Upper lobe of left lung (tissue), 6 donors: ENCODE measurements around the gene NASP. TPM values are rescaled to one million over a fixed set of nuclear protein-coding genes. Genes with fewer than 3 reads are reported as not detected.

Source experiments
- ATAC-seq, 2 donors: fragments of 200-7000 bp; cut with Tn5 transposase; one replicate each; pipeline ENCODE4 v1.9.1; 2022; ENCODE audit warnings: mild to moderate bottlenecking in 2 of 2, moderate library complexity in 2 of 2; ENCODE audit not compliant: low FRiP score in 2 of 2
- DNase-seq, 2 donors: peaks; one replicate each; pipeline ENCODE4 v3.0.0-alpha.2; 2019 to 2020
- H3K27ac ChIP-seq, 4 donors: fragments of 200-600 bp; sonication (generic); one replicate each; pipeline ENCODE4 v1.5.1; 2016 to 2019
- H3K27me3 ChIP-seq, 4 donors: fragments of 200-600 bp; sonication (generic); one replicate each; pipeline ENCODE4 v1.5.1; 2017 to 2019
- H3K36me3 ChIP-seq, 4 donors: fragments of 200-600 bp; sonication (generic); one replicate each; pipeline ENCODE4 v1.5.1; 2016 to 2019
- H3K4me1 ChIP-seq, 4 donors: fragments of 200-600 bp; sonication (generic); one replicate each; pipeline ENCODE4 v1.5.1; 2018 to 2019
- H3K4me3 ChIP-seq, 4 donors: fragments of 200-600 bp; sonication (generic); one replicate each; pipeline ENCODE4 v1.5.1; 2017 to 2019; ENCODE audit warnings: mild to moderate bottlenecking in 2 of 4, moderate library complexity in 1 of 4
- H3K9me3 ChIP-seq, 4 donors: fragments of 200-600 bp; sonication (generic); one replicate each; pipeline ENCODE4 v1.5.1; 2018 to 2019
- CTCF ChIP-seq, 6 experiments: fragments of 450-650 bp in 4 of 6; fragments of 200-600 bp in 2 of 6; sonication (generic) in 2 of 6; IDR thresholded peaks; one replicate each; pipeline ENCODE4 v1.5.1; 2016 to 2019; ENCODE audit warnings: antibody characterized with exemption in 6 of 6
- EP300 ChIP-seq, 4 donors: sonication (generic); formaldehyde crosslinking; IDR thresholded peaks; one replicate each; pipeline ENCODE4 v1.5.1; 2017; ENCODE audit warnings: antibody characterized with exemption in 4 of 4, control low read depth in 2 of 4
- POLR2A ChIP-seq, 4 donors: fragments of 450-650 bp; IDR thresholded peaks; one replicate each; pipeline ENCODE4 v1.5.1; 2016 to 2017; ENCODE audit warnings: antibody characterized with exemption in 4 of 4, mild to moderate bottlenecking in 2 of 4
- POLR2AphosphoS5 ChIP-seq, 2 donors: sonication (generic); formaldehyde crosslinking; IDR thresholded peaks; one replicate each; pipeline ENCODE4 v1.5.1; 2017; ENCODE audit warnings: antibody characterized with exemption in 2 of 2
- WGBS, 2 donors: methylation state at CpG; one replicate each; pipeline ENCODE4 v1.1.5; 2017 to 2018; 5-methylcytosine and 5-hydroxymethylcytosine counted together
- small RNA-seq, 4 donors: library from RNA; depleted of rRNA; stranded (forward); fragments of <200 nt; gene quantifications; one replicate each; pipeline ENCODE3, GENCODE V24; 2016
- total RNA-seq, 6 donors: library from RNA; depleted of rRNA in 4 of 6; stranded (reverse); fragments of >200 nt in 4 of 6; gene quantifications; one replicate each; pipeline versions ENCODE4 v1.1.0 to v1.2.1, GENCODE V29; 2016 to 2021
- donor health status: DM: no; HTN: no; CAD: no; lungs with moderate emphysema.
- donor health status: DM: no; HTN: yes; CAD: no; lungs with severe emphysema.

NASP gene
- total RNA-seq, 6 donors from 2014 or later = 43.5 to 94.3 (median 59.5) TPM

GRCh38 chr1:45659222-45659621, 75.4 kb downstream of the NASP start:
- DNase-seq (no peak), ATAC-seq (no peak)
- TF ChIP-seq POLR2A (IDR thresholded peaks at IDR 0.05) (no peak), POLR2AphosphoS5 (IDR thresholded peaks at IDR 0.05) (no peak), CTCF (IDR thresholded peaks at IDR 0.05) (no peak), EP300 (IDR thresholded peaks at IDR 0.05) (no peak)
- 95 to 98% methylated on average over 2 of the region's 2 CpGs for WGBS, 2 donors
- Histone ChIP-seq H3K9me3 (no peaks in the 10 kb centered on the region), H3K27me3 (no peaks in the 10 kb centered on the region), H3K4me3 (no peak overlapping the region), H3K27ac (no peak overlapping the region), H3K4me1 (no peaks in the 10 kb centered on the region), H3K36me3 (peaks cover 35 to 69% (median 57%) of the 10 kb centered on the region in 4 donors)

GRCh38 chr1:45660336-45660735, 76.5 kb downstream of the NASP start:
- no peak overlapping the region for H3K4me3 ChIP-seq
- H3K36me3 ChIP-seq = peaks cover 26 to 59% (median 46%) of the 10 kb centered on the region in 4 donors
- H3K27ac ChIP-seq = no peak overlapping the region
- ATAC-seq = no peak
- TF ChIP-seq EP300 (IDR thresholded peaks at IDR 0.05) = no peak
- TF ChIP-seq POLR2A (IDR thresholded peaks at IDR 0.05) = no peak
- TF ChIP-seq CTCF (IDR thresholded peaks at IDR 0.05) = no peak
- no peak for TF ChIP-seq POLR2AphosphoS5 (IDR thresholded peaks at IDR 0.05)
- no peaks in the 10 kb centered on the region for H3K9me3 ChIP-seq
- DNase-seq = no peak
- no peaks in the 10 kb centered on the region for H3K4me1 ChIP-seq
- 51 to 53% methylated on average over 2 of the region's 2 CpGs for WGBS, 2 donors
- H3K27me3 ChIP-seq = no peaks in the 10 kb centered on the region

GRCh38 chr1:45666836-45667235, 83.0 kb downstream of the NASP start:
- Histone ChIP-seq H3K4me3 (no peak overlapping the region), H3K4me1 (peaks cover 21 to 44% (median 27%) of the 10 kb centered on the region in 4 donors), H3K27ac (no peak overlapping the region), H3K36me3 (peaks cover 0 to 3% (median 0%) of the 10 kb centered on the region in 4 donors), H3K27me3 (no peaks in the 10 kb centered on the region), H3K9me3 (no peaks in the 10 kb centered on the region)
- ATAC-seq = no peak
- TF ChIP-seq POLR2A (IDR thresholded peaks at IDR 0.05) (no peak), CTCF (IDR thresholded peaks at IDR 0.05) (no peak), POLR2AphosphoS5 (IDR thresholded peaks at IDR 0.05) (no peak), EP300 (IDR thresholded peaks at IDR 0.05) (no peak)
- no peak for DNase-seq
- 67 to 71% methylated on average over 2 of the region's 2 CpGs for WGBS, 2 donors

GRCh38 chr1:45667321-45668111, 83.7 kb downstream of the NASP start:
- TF ChIP-seq POLR2AphosphoS5 (IDR thresholded peaks at IDR 0.05) = no peak
- no peak for TF ChIP-seq POLR2A (IDR thresholded peaks at IDR 0.05)
- TF ChIP-seq CTCF (IDR thresholded peaks at IDR 0.05) = no peak
- Histone ChIP-seq H3K27ac (no peak overlapping the region), H3K4me1 (peaks cover 22 to 45% (median 28%) of the 10 kb centered on the region in 4 donors), H3K9me3 (no peaks in the 10 kb centered on the region), H3K4me3 (no peak overlapping the region), H3K36me3 (peaks cover 0 to 3% (median 0%) of the 10 kb centered on the region in 4 donors), H3K27me3 (no peaks in the 10 kb centered on the region)
- ATAC-seq (no peak), DNase-seq (no peak)
- WGBS, 2 donors = 63 to 75% methylated on average over 8 of the region's 8 CpGs

Small RNA genes lying within 50 kb of the gene (small RNA-seq; reads per million reads assigned to genes)
- gene AL355480.1 (0 reads per million in 4 donors), gene AL355480.2 (0 reads per million in 4 donors), gene AL355480.3 (0 reads per million in 4 donors), gene AL355480.4 (0 reads per million in 4 donors)

Other genes with a start within 250 kb of the NASP start
- 10 to 100 TPM in 2 of 6 donors, 1 to 10 TPM in 4; 5.4 to 16.6 (median 9.1) TPM for gene TOE1, start 243.9 kb upstream of the NASP start, total RNA-seq
- gene MUTYH, start 243.6 kb upstream of the NASP start, total RNA-seq = 100 to 1,000 TPM in 1 of 6 donors, 10 to 100 TPM in 5; 10.3 to 105 (median 24.5) TPM
- gene TESK2, start 92.9 kb upstream of the NASP start, total RNA-seq = 1 to 10 TPM; 2.3 to 7.4 (median 5.7) TPM
- 1 to 10 TPM in 4 of 6 donors, under 1 TPM in 1, not detected in 1; 0.76 to 2.0 (median 1.4) TPM for gene CCDC163, start 84.0 kb upstream of the NASP start, total RNA-seq
- gene MMACHC, start 83.7 kb upstream of the NASP start, total RNA-seq = 1 to 10 TPM; 1.6 to 6.4 (median 3.5) TPM
- 100 to 1,000 TPM; 108 to 468 (median 390) TPM for gene PRDX1, start 62.2 kb upstream of the NASP start, total RNA-seq
- 100 to 1,000 TPM in 4 of 6 donors, 10 to 100 TPM in 2; 92.1 to 210 (median 107) TPM for gene AKR1A1, start 33.2 kb upstream of the NASP start, total RNA-seq
- 10 to 100 TPM in 5 of 6 donors, 1 to 10 TPM in 1; 4.9 to 50.3 (median 19.3) TPM for gene CCDC17, start 40.0 kb downstream of the NASP start, total RNA-seq
- 100 to 1,000 TPM; 112 to 184 (median 132) TPM for gene GPBP1L1, start 102.5 kb downstream of the NASP start, total RNA-seq
- gene TMEM69, start 104.1 kb downstream of the NASP start, total RNA-seq = 10 to 100 TPM in 4 of 6 donors, 1 to 10 TPM in 2; 2.7 to 28.3 (median 14.9) TPM
- 10 to 100 TPM in 4 of 6 donors, 1 to 10 TPM in 2; 3.8 to 23.0 (median 12.9) TPM for gene IPP, start 166.6 kb downstream of the NASP start, total RNA-seq
- 10 to 100 TPM; 16.0 to 77.8 (median 26.4) TPM for gene MAST2, start 219.6 kb downstream of the NASP start, total RNA-seq